Right lobe of liver (tissue), 6 donors: Measurements from ENCODE around the gene GLYR1. TPM values are rescaled to one million over a fixed set of nuclear protein-coding genes. Genes with fewer than 3 reads are reported as not detected.

Experiments used
- ATAC-seq, 4 donors: fragments of 200-7000 bp; cut with Tn5 transposase; one replicate each; pipeline ENCODE4 v1.9.1; 2020; ENCODE audit warnings: mild to moderate bottlenecking in 4 of 4, moderate library complexity in 4 of 4
- DNase-seq, 3 donors: peaks; one replicate each; pipeline ENCODE4 v3.0.0-alpha.2; 2020
- H3K27ac ChIP-seq, 3 donors: fragments of 200-600 bp; one replicate each; pipeline ENCODE4 v1.8.0; 2022
- H3K27me3 ChIP-seq, 2 donors: fragments of 200-600 bp; one replicate each; pipeline ENCODE4 v1.8.0; 2022
- H3K36me3 ChIP-seq, 4 donors: fragments of 200-600 bp; sonication (generic) in 1 of 4; one replicate each; pipeline versions ENCODE4 v1.5.1 to v1.8.0; 2017 to 2022; ENCODE audit warnings: control low read depth in 1 of 4
- H3K4me1 ChIP-seq, 4 donors: fragments of 200-600 bp; sonication (generic) in 1 of 4; one replicate each; pipeline versions ENCODE4 v1.5.1 to v1.8.0; 2017 to 2022; ENCODE audit warnings: control low read depth in 1 of 4
- H3K4me3 ChIP-seq, 3 donors: fragments of 200-600 bp; one replicate each; pipeline ENCODE4 v1.8.0; 2022
- H3K9me3 ChIP-seq, 4 donors: fragments of 200-600 bp; sonication (generic) in 1 of 4; one replicate each; pipeline versions ENCODE4 v1.5.1 to v1.8.0; 2017 to 2022; ENCODE audit warnings: control low read depth in 1 of 4
- POLR2A ChIP-seq: fragments of 450-650 bp; IDR thresholded peaks from one replicate; pipeline ENCODE4 v1.6.1; 2017; ENCODE audit warnings: antibody characterized with exemption, mild to moderate bottlenecking
- WGBS: methylation state at CpG from one replicate; pipeline ENCODE4 v1.1.6; 2018; ENCODE audit warnings: low coverage, low lambda C conversion rate; ENCODE audit not compliant: insufficient coverage; ENCODE audit errors: missing lambda C conversion rate; 5-methylcytosine and 5-hydroxymethylcytosine counted together
- intact Hi-C, 2 donors: fragments of 100-400 bp; cut with DNase I; formaldehyde crosslinking; loops; one replicate each; pipeline versions ENCODE4 v1.11.2 to v1.14.1; 2022
- total RNA-seq, 6 experiments: library from RNA; depleted of rRNA in 2 of 6; stranded (reverse); fragments of >200 nt in 2 of 6; fragmentation: NEBNext Ultra II Directional in 3 of 6; extraction: Animal tissue kit (Norgen Biotek cat#: 25700) in 3 of 6; gene quantifications; one replicate each; pipeline versions ENCODE4 v1.1.0 to v1.2.4, GENCODE V29; 2016 to 2023
- TF ChIP-seq, protein P1 (sequence below), 4 donors: fragments of 200-600 bp in 3 of 4; fragments of 450-650 bp in 1 of 4; IDR thresholded peaks; one replicate each; pipeline versions ENCODE4 v1.5.1 to v1.8.0; 2016 to 2022; ENCODE audit warnings: antibody characterized with exemption in 4 of 4, mild to moderate bottlenecking in 2 of 4
- donor health status: DM: no; HTN: yes; CAD: no.
- donor health status: DM: no; HTN: no; CAD: no.
- donor health status: DM: no; HTN: no; CAD: no.
- donor health status: DM: no; HTN: yes; CAD: no.
- donor health status: DM: no; HTN: yes; CAD: no.

GLYR1 gene
- total RNA-seq, 6 experiments from 2014 or later = 33.1 to 55.2 (median 51.2) TPM

DNA sequence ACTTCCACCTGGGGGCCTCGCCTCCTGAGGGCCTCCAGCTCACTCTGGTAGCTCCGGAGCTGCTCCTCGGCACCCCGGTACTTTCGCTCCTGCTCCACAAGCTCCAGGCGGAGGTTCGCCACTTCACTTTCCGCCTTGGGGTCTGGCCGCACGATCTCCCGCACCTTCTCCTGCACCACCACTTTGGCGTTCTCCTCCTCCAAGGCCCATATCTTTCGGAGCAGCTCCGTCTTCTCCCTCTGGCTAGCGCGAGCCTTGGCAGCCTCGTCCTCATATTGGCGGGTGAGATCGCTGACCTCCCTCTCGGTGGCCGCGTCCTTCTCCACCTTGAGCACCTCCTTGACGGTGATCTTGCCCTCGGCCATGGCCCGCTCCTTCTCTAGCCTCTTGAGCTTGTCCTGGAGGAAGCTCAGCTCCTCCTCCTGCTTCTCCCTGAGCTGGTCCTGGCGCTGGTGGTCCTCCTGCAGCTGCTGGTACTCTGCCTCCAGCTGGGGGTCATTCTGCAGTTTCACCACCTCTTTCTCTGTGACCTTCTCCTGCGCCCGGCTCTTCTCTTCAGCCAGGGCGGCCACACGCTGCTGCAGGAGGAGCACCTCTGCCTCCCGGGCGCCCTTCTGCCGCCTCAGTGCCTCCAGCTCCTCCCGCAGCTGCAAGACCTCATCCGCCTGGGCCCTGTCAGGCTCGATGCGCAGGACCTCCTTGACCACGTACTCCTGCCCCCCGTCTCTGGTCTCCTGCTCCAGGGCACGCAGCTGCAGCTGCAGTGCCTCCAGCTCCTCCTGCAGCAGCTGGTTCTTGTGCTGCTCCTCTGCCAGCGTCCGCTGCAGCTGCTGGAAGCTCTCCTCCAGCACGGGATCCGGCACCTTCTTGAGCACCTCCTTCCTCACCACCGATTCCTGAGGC is 38.1 kb upstream of the GLYR1 start:
- ATAC-seq (no peak), DNase-seq (peak in 1 of 3 donors; percentile 45)
- WGBS = 88% methylated on average over 19 of the region's 45 CpGs
- Histone ChIP-seq H3K36me3 (peaks cover 6 to 81% (median 47%) of the 10 kb centered on the region in 4 donors), H3K9me3 (no peaks in the 10 kb centered on the region), H3K27me3 (no peaks in the 10 kb centered on the region), H3K4me3 (no peak overlapping the region), H3K4me1 (peaks cover 0 to 13% (median 0%) of the 10 kb centered on the region in 4 donors), H3K27ac (no peak overlapping the region)
- no peak for TF ChIP-seq POLR2A
- TF ChIP-seq, protein P1, sequence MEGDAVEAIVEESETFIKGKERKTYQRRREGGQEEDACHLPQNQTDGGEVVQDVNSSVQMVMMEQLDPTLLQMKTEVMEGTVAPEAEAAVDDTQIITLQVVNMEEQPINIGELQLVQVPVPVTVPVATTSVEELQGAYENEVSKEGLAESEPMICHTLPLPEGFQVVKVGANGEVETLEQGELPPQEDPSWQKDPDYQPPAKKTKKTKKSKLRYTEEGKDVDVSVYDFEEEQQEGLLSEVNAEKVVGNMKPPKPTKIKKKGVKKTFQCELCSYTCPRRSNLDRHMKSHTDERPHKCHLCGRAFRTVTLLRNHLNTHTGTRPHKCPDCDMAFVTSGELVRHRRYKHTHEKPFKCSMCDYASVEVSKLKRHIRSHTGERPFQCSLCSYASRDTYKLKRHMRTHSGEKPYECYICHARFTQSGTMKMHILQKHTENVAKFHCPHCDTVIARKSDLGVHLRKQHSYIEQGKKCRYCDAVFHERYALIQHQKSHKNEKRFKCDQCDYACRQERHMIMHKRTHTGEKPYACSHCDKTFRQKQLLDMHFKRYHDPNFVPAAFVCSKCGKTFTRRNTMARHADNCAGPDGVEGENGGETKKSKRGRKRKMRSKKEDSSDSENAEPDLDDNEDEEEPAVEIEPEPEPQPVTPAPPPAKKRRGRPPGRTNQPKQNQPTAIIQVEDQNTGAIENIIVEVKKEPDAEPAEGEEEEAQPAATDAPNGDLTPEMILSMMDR (IDR thresholded peaks at IDR 0.05) = no peak
- intact Hi-C loops = no loop called here

DNA sequence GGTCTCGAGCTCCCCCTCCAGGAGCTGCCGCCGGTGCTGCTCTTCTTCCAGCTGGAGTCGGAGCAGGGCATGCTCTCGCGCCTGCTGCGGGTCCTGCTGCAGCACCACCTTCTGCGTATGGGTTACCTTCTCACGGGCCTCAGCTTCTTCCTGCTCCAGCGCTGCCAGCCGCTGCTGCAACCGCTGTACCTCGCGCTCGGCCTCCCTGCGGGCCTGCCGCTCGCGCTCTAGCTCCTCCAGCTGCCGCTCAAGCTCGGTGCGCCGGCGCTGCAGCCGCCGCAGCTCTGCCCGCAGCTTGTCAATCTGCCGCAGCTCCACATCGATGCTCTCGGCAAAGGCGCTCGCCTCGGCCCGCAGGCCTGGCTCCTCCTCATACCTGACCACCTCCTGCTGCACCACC is 37.1 kb upstream of the GLYR1 start:
- ATAC-seq (no peak), DNase-seq (peak in 1 of 3 donors; percentile 39)
- H3K36me3 ChIP-seq = peaks cover 6 to 87% (median 53%) of the 10 kb centered on the region in 4 donors
- WGBS = 84% methylated on average over 8 of the region's 34 CpGs
- intact Hi-C loops = no loop called here
- no peaks in the 10 kb centered on the region for H3K9me3 ChIP-seq
- H3K27me3 ChIP-seq = no peaks in the 10 kb centered on the region
- TF ChIP-seq, protein P1 (IDR thresholded peaks at IDR 0.05) = no peak
- TF ChIP-seq POLR2A = no peak
- no peak overlapping the region for H3K27ac ChIP-seq
- no peak overlapping the region for H3K4me3 ChIP-seq
- peaks cover 0 to 13% (median 0%) of the 10 kb centered on the region in 4 donors for H3K4me1 ChIP-seq

DNA sequence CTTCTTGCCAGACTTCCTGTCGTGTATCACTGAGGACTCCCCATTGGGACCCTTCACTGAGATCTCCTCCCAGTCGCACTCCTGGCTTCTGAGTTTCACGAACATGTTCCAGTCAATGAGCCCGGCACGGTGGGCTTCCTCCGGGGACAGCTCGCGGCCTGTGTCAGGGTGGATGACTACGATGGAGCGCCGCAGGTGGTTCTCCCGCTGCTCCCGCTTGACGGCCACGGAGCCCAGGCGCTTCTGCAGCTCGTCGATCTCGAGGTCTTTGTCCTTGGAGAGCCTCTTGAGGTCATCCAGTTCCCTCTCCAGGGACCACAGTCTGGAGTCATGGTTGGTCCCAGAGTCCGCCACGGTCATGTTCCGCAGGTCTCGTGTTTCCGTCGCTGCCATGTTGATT is 36.4 kb upstream of the GLYR1 start:
- Histone ChIP-seq H3K36me3 (peaks cover 6 to 94% (median 55%) of the 10 kb centered on the region in 4 donors), H3K27me3 (no peaks in the 10 kb centered on the region), H3K27ac (no peak overlapping the region), H3K9me3 (no peaks in the 10 kb centered on the region), H3K4me1 (peaks cover 0 to 9% (median 0%) of the 10 kb centered on the region in 4 donors), H3K4me3 (no peak overlapping the region)
- peak in 1 of 3 donors; percentile 50 for DNase-seq
- TF ChIP-seq POLR2A = no peak
- TF ChIP-seq, protein P1 (IDR thresholded peaks at IDR 0.05) = no peak
- intact Hi-C loops = no loop called here
- ATAC-seq = no peak
- no CpG with 5 or more reads among the region's 25 CpGs for WGBS

DNA sequence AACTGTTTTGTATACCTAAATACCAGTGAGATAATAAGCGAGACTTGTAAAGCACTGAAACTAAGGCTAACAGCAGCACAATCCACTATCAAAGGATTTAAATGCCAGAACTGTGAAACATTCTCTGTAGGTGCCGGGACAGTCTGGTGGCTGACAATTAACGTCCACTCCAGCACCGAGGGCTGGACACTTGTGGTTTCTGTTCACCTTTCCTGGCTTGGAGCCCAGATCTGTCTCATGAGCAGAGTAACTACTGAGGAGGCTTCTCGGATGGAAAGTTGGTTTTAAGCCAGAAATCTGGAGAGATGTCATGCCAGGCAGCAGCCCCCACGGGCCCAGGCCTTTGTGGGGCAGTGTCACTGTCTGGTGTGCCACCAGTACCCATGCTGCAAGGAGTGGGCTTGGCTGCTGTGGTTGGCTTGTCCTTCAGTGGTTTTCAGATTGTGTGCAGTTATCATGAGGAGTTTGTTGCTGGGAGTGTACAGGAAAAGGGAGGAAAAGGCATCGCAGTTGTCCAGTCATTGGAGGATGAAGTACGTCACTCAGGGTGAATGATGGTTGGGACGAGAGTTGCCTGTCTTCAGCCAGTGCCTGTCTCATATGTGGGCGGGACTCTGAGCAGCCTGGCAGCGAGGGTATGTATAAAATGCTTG is 35.7 kb upstream of the GLYR1 start:
- TF ChIP-seq POLR2A = no peak
- TF ChIP-seq, protein P1 (IDR thresholded peaks at IDR 0.05) = no peak
- Histone ChIP-seq H3K27ac (no peak overlapping the region), H3K27me3 (no peaks in the 10 kb centered on the region), H3K9me3 (no peaks in the 10 kb centered on the region), H3K4me1 (peaks cover 0 to 8% (median 0%) of the 10 kb centered on the region in 4 donors), H3K36me3 (peaks cover 6 to 100% (median 57%) of the 10 kb centered on the region in 4 donors), H3K4me3 (no peak overlapping the region)
- DNase-seq (peak in 2 of 3 donors; percentile 49 to 75), ATAC-seq (peak; percentile 64 to 80 (median 72))
- WGBS = 63% methylated on average over 8 of the region's 11 CpGs
- intact Hi-C loops = no loop called here
